DMS 273 (cell line): Measurements from ENCODE around the gene MTMR2.

Source experiments
- DNase-seq: peaks from one replicate; lab custom pipeline; 2025; ENCODE audit not compliant: unreplicated experiment; lab: John Stamatoyannopoulos, UW

MTMR2 gene

GRCh38 chr11:95918720-95919119 is 5.2 kb downstream of the MTMR2 start:
- DNase-seq: no peak

GRCh38 chr11:95918056-95918455 is 5.9 kb downstream of the MTMR2 start:
- DNase-seq: no peak

- DNase-seq: peak; percentile 11
These were observed 6.5 kb downstream of the MTMR2 start for GRCh38 chr11:95917193-95918036.

GRCh38 chr11:95916049-95916448 is 7.9 kb downstream of the MTMR2 start:
- DNase-seq: no peak

- no peak for DNase-seq
These were observed 8.9 kb downstream of the MTMR2 start for GRCh38 chr11:95915051-95915450.

- no peak for DNase-seq
These were observed 9.9 kb downstream of the MTMR2 start for GRCh38 chr11:95913830-95914615.

- no peak for DNase-seq
These were observed 10.9 kb downstream of the MTMR2 start for GRCh38 chr11:95912902-95913560.

- DNase-seq: no peak
These were observed 12.5 kb downstream of the MTMR2 start for GRCh38 chr11:95911369-95911759.

GRCh38 chr11:95910638-95911368 is 13.1 kb downstream of the MTMR2 start:
- no peak for DNase-seq

- no peak for DNase-seq
These were observed 15.1 kb downstream of the MTMR2 start for GRCh38 chr11:95908826-95909225.

GRCh38 chr11:95907476-95907875 is 16.4 kb downstream of the MTMR2 start:
- DNase-seq: no peak

- no peak for DNase-seq
These were observed 19.8 kb downstream of the MTMR2 start for GRCh38 chr11:95904009-95904650.

- DNase-seq: no peak
These were observed 25.1 kb downstream of the MTMR2 start for GRCh38 chr11:95898782-95899181.

- no peak for DNase-seq
These were observed 26.2 kb downstream of the MTMR2 start for GRCh38 chr11:95897731-95898130.

- DNase-seq: no peak
These were observed 28.1 kb downstream of the MTMR2 start for GRCh38 chr11:95895815-95896214.

- DNase-seq: no peak
These were observed 30.9 kb downstream of the MTMR2 start for GRCh38 chr11:95892892-95893570.

- no peak for DNase-seq
These were observed 31.4 kb downstream of the MTMR2 start for GRCh38 chr11:95892492-95892891.

- DNase-seq: no peak
These were observed 32.3 kb downstream of the MTMR2 start for GRCh38 chr11:95891423-95892170.

- DNase-seq: no peak
These were observed 35.1 kb downstream of the MTMR2 start for GRCh38 chr11:95888852-95889251.
